K562 (cell line): ENCODE results near the gene LGR6. TPM values are rescaled to one million over a fixed set of nuclear protein-coding genes. Genes with fewer than 3 reads are reported as not detected.
A peak's percentile ranks its signal among the peaks of the same experiment; 100 is the strongest.

Source experiments
- MTA3 ChIP-seq: fragments of 450-650 bp; formaldehyde crosslinking; IDR thresholded peaks from 2 replicates; pipeline ENCODE4 v1.6.1; 2017; ENCODE audit warnings: mild to moderate bottlenecking, borderline replicate concordance
- NFIC ChIP-seq: fragments of 450-650 bp; IDR thresholded peaks from 2 replicates; pipeline ENCODE4 v1.6.1; 2017; ENCODE audit warnings: mild to moderate bottlenecking, inconsistent platforms
- RBFOX2 ChIP-seq: fragments of 200-400 bp; formaldehyde crosslinking; IDR thresholded peaks from 2 replicates; pipeline ENCODE4 v1.6.1; 2017; ENCODE audit warnings: low read depth, mild to moderate bottlenecking, low read length, moderate library complexity
- ZNF407 ChIP-seq: fragments of 450-650 bp; IDR thresholded peaks from 2 replicates; pipeline ENCODE4 v1.6.1; 2016; ENCODE audit warnings: low read depth
- polyA plus RNA-seq, 8 experiments: library from polyadenylated mRNA; depleted of rRNA in 4 of 8; stranded (reverse) in 5 of 8; unstranded in 3 of 8; fragments of >200 nt; fragmentation: Nextera tagmentation in 2 of 8; fragmentation: Illumina TruSeq in 1 of 8; extraction: Ambion mirVana in 2 of 8; extraction: Trizol in 1 of 8; gene quantifications; 2 replicates each; pipeline versions ENCODE4 v1.2.1 to v1.2.3, GENCODE V29; 2011 to 2014; ENCODE audit warnings: inconsistent platforms in 1 of 8, missing spikeins in 1 of 8
- total RNA-seq, 7 experiments: library from RNA; depleted of rRNA in 6 of 7; stranded (reverse); fragments of >200 nt in 6 of 7; fragmentation: Illumina TruSeq in 2 of 7; extraction: Trizol in 2 of 7; gene quantifications; 2 replicates each; pipeline versions ENCODE4 v1.2.1 to v1.2.3, GENCODE V29; 2011 to 2021; ENCODE audit warnings: low replicate concordance in 1 of 7

Gene LGR6
- total and polyA plus RNA-seq, 9 of the 15 experiments (the other 6 are each of a cell fraction or from before 2014, with no cell fraction given): 0.01 to 0.54 (median 0.17) TPM; not detected in 1

- TF ChIP-seq ZNF407 (no peak), RBFOX2 (peak; percentile 36; the same call in 1 of the 2 replicates), NFIC (0 out of 2 replicates have a peak, but pooled peaks have one; percentile 13), MTA3 (no peak)
These were observed 46.6 kb upstream of the LGR6 start (continued) for GRCh38 chr1:202146993-202147392.
